GM23248 (cell line): ENCODE measurements around the gene PSME4. TPM values are rescaled to one million over a fixed set of nuclear protein-coding genes. Genes with fewer than 3 reads are reported as not detected.

Experiments used
- DNase-seq: peaks from one replicate; pipeline ENCODE4 v3.0.0-alpha.2; 2015
- H2AFZ ChIP-seq: fragments of 200-600 bp; sonication (generic); 2 replicates; pipeline ENCODE4 v1.6.1; 2016; ENCODE audit warnings: antibody characterized with exemption
- H3F3A ChIP-seq: fragments of 200-600 bp; sonication (generic); 2 replicates; pipeline ENCODE4 v1.6.1; 2016; ENCODE audit warnings: mild to moderate bottlenecking, antibody characterized with exemption, mixed run types; ENCODE audit not compliant: insufficient read depth
- H3K27ac ChIP-seq: fragments of 200-600 bp; sonication (generic); 2 replicates; pipeline ENCODE4 v1.5.1; 2016; ENCODE audit warnings: mild to moderate bottlenecking
- H3K27me3 ChIP-seq: fragments of 200-600 bp; sonication (generic); replicated peaks from 2 replicates; pipeline ENCODE4 v1.6.1; 2016; ENCODE audit warnings: mild to moderate bottlenecking; ENCODE audit not compliant: insufficient read depth
- H3K36me3 ChIP-seq: fragments of 200-600 bp; sonication (generic); 2 replicates; pipeline ENCODE4 v1.6.1; 2016; ENCODE audit warnings: low read depth, mild to moderate bottlenecking
- H3K4me1 ChIP-seq: fragments of 200-600 bp; sonication (generic); 2 replicates; pipeline ENCODE4 v1.6.1; 2016; ENCODE audit warnings: mild to moderate bottlenecking; ENCODE audit not compliant: insufficient read depth
- H3K4me2 ChIP-seq: fragments of 200-600 bp; sonication (generic); one replicate; pipeline ENCODE4 v1.6.1; 2016; ENCODE audit warnings: mild to moderate bottlenecking; ENCODE audit not compliant: unreplicated experiment
- H3K4me3 ChIP-seq: fragments of 200-600 bp; sonication (generic); 2 replicates; pipeline ENCODE4 v1.5.1; 2016; ENCODE audit warnings: mild to moderate bottlenecking
- H3K79me2 ChIP-seq: fragments of 200-600 bp; sonication (generic); 2 replicates; pipeline ENCODE4 v1.6.1; 2016; ENCODE audit warnings: mild to moderate bottlenecking; ENCODE audit not compliant: insufficient read depth
- H3K9ac ChIP-seq: fragments of 200-600 bp; sonication (generic); 2 replicates; pipeline ENCODE4 v1.6.1; 2016; ENCODE audit warnings: mild to moderate bottlenecking
- H3K9me2 ChIP-seq: fragments of 200-600 bp; sonication (generic); 2 replicates; pipeline ENCODE4 v1.6.1; 2016; ENCODE audit warnings: mixed run types, mild to moderate bottlenecking, moderate library complexity; ENCODE audit not compliant: insufficient read depth
- H3K9me3 ChIP-seq: fragments of 200-600 bp; sonication (generic); one replicate; pipeline ENCODE4 v1.6.1; 2017; ENCODE audit warnings: low read depth
- H4K20me1 ChIP-seq: fragments of 200-600 bp; sonication (generic); 2 replicates; pipeline ENCODE4 v1.6.0; 2016; ENCODE audit not compliant: insufficient read depth
- EZH2 ChIP-seq: fragments of 200-600 bp; sonication (generic); IDR thresholded peaks from 2 replicates; pipeline ENCODE4 v1.6.1; 2018; ENCODE audit warnings: antibody characterized with exemption, mild to moderate bottlenecking; ENCODE audit not compliant: insufficient read depth, poor library complexity, severe bottlenecking
- EZH2phosphoT487 ChIP-seq: fragments of 200-600 bp; sonication (generic); IDR thresholded peaks from 2 replicates; pipeline ENCODE4 v1.6.1; 2018; ENCODE audit warnings: antibody characterized with exemption, moderate library complexity, mild to moderate bottlenecking, low read depth; ENCODE audit not compliant: insufficient read depth
- WGBS, 2 experiments: methylation state at CpG; one replicate each; pipeline ENCODE4 v1.1.6; 2015 to 2017; ENCODE audit warnings: low lambda C conversion rate in 2 of 2, low coverage in 1 of 2; ENCODE audit errors: missing lambda C conversion rate in 2 of 2; 5-methylcytosine and 5-hydroxymethylcytosine counted together
- in situ Hi-C: fragments of 300-500 bp; cut with MboI; formaldehyde crosslinking; loops from 2 replicates; pipeline ENCODE4 v1.15.0; 2020
- polyA plus RNA-seq: library from polyadenylated mRNA; unstranded; fragments of >200 nt; fragmentation: Nextera tagmentation; extraction: Ambion mirVana; gene quantifications from 2 replicates; pipeline ENCODE4 v1.2.1, GENCODE V29; 2016
- total RNA-seq: library from RNA; depleted of rRNA; stranded (reverse); fragments of >200 nt; shearing (Covaris generic); gene quantifications from 2 replicates; pipeline ENCODE4 v1.2.3, GENCODE V29; 2014

PSME4 gene
- total and polyA plus RNA-seq, 2 experiments from 2014 or later: 16.2 to 29.3 TPM

- Histone ChIP-seq H3K79me2 (no peaks in the 10 kb centered on the region; the same call in 1 of the 2 replicates), H3K4me1 (peaks cover 17% of the 10 kb centered on the region), H3K27me3 (no peaks in the 10 kb centered on the region), H3K9ac (no peak overlapping the region), H2AFZ (no peak overlapping the region), H3K27ac (no peak overlapping the region), H3K36me3 (no peaks in the 10 kb centered on the region), H3F3A (peaks cover 23% of the 10 kb centered on the region), H3K4me2 (no peak overlapping the region), H3K4me3 (no peak overlapping the region), H4K20me1 (no peaks in the 10 kb centered on the region), H3K9me2 (no peaks in the 10 kb centered on the region), H3K9me3 (no peaks in the 10 kb centered on the region)
- DNase-seq: no peak
- in situ Hi-C loops: no loop called here
- WGBS, 2 experiments: 90 to 91% methylated on average over 10 to 11 of the region's 11 CpGs
- TF ChIP-seq EZH2phosphoT487 (no peak), EZH2 (no peak)
Observed at GRCh38 chr2:54012538-54013141, 41.8 kb upstream of the PSME4 start.

- Histone ChIP-seq H3K79me2 (no peaks in the 10 kb centered on the region), H3K36me3 (no peaks in the 10 kb centered on the region), H3K9me2 (no peaks in the 10 kb centered on the region), H3K27ac (no peak overlapping the region), H3K27me3 (no peaks in the 10 kb centered on the region), H3F3A (peaks cover 4% of the 10 kb centered on the region; the same call in 1 of the 2 replicates), H3K4me3 (no peak overlapping the region), H3K9ac (no peak overlapping the region), H3K4me1 (no peaks in the 10 kb centered on the region), H4K20me1 (no peaks in the 10 kb centered on the region), H3K4me2 (no peak overlapping the region), H2AFZ (no peak overlapping the region), H3K9me3 (no peaks in the 10 kb centered on the region)
- in situ Hi-C loops: no loop called here
- WGBS, 2 experiments: 55 to 73% methylated on average over 1 of the region's 1 CpG
- TF ChIP-seq EZH2phosphoT487: no peak
- no peak for TF ChIP-seq EZH2
- DNase-seq: no peak
Observed at GRCh38 chr2:54009549-54009948, 38.8 kb upstream of the PSME4 start.

- Histone ChIP-seq H3K4me2 (no peak overlapping the region), H3K4me1 (no peaks in the 10 kb centered on the region), H3F3A (peaks cover 4% of the 10 kb centered on the region; the same call in 1 of the 2 replicates), H3K27me3 (no peaks in the 10 kb centered on the region), H3K4me3 (no peak overlapping the region), H4K20me1 (no peaks in the 10 kb centered on the region), H3K79me2 (no peaks in the 10 kb centered on the region), H3K9me2 (no peaks in the 10 kb centered on the region), H3K9ac (no peak overlapping the region), H3K27ac (no peak overlapping the region), H3K36me3 (no peaks in the 10 kb centered on the region), H2AFZ (no peak overlapping the region), H3K9me3 (no peaks in the 10 kb centered on the region)
- TF ChIP-seq EZH2 (no peak), EZH2phosphoT487 (no peak)
- 92 to 95% methylated on average over 2 of the region's 2 CpGs for WGBS, 2 experiments
- DNase-seq: no peak
- in situ Hi-C loops: no loop called here
Observed at GRCh38 chr2:54008439-54008838, 37.6 kb upstream of the PSME4 start.

- Histone ChIP-seq H3K9ac (no peak overlapping the region), H3F3A (no peaks in the 10 kb centered on the region), H3K4me2 (no peak overlapping the region), H2AFZ (no peak overlapping the region), H3K27ac (no peak overlapping the region), H3K79me2 (no peaks in the 10 kb centered on the region; the same call in 1 of the 2 replicates), H3K9me2 (no peaks in the 10 kb centered on the region), H3K4me3 (no peak overlapping the region), H3K9me3 (no peaks in the 10 kb centered on the region), H3K4me1 (no peaks in the 10 kb centered on the region), H3K36me3 (no peaks in the 10 kb centered on the region), H3K27me3 (no peaks in the 10 kb centered on the region), H4K20me1 (no peaks in the 10 kb centered on the region)
- TF ChIP-seq EZH2phosphoT487 (no peak), EZH2 (no peak)
- 92 to 95% methylated on average over 3 of the region's 3 CpGs for WGBS, 2 experiments
- in situ Hi-C loops: no loop called here
- DNase-seq: no peak
Observed at GRCh38 chr2:54000524-54000923, 29.7 kb upstream of the PSME4 start.
